ENCODE results near the gene ZBTB7A. TPM values are rescaled to one million over a fixed set of nuclear protein-coding genes. Genes with fewer than 3 reads are reported as not detected.

The ZBTB7A gene
- total and polyA plus RNA-seq, 2 of the 4 experiments (the other 2 are of a cell fraction) = 3.2 to 10.3 TPM

DNA sequence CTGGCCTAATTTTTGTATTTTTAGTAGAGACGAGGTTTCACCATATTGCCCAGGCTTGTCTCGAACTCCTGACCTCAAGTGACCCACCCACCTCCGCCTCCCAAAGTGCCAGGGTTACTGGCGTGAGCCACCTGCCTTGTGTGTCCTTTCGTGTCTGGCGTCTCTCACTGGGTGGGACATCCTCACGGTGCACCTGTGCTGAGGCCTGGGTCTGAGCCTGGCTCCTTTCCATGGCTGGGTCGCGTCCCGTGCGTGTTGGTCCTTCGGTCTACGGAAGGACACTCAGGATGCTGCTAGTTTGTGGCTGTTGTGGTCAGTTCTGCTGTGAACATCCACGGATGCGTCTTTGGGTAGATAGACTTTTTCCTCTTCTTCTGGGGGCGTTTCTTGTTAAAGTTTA is 39.6 kb downstream of the ZBTB7A start:
- 100% methylated on average over 7 of the region's 16 CpGs; no CpG with 5 or more reads in 1 of the 2 experiments for WGBS, 2 experiments (ENCODE audit: extremely low coverage in 2 of 2, insufficient read length in 1 of 2)
- Histone ChIP-seq H2BK5ac (ENCODE audit: low read depth, low read length, poor library complexity, severe bottlenecking) (no peak overlapping the region), H2AFZ (replicated peaks; ENCODE audit: low read length, poor library complexity) (peak overlapping the region; percentile 3), H3K56ac (ENCODE audit: extremely low read depth, insufficient read depth, low read length) (no peak overlapping the region), H3K79me1 (ENCODE audit: low read depth in 1 of 2, low read length in 2 of 2) (peaks cover 0 to 29% of the 10 kb centered on the region in 2 experiments; a peak in 3 of 4 replicates), H3K9me1 (ENCODE audit: insufficient read depth, low read length) (0 out of 2 replicates have a peak, but pooled peaks cover 2% of the 10 kb centered on the region), H3K4ac (ENCODE audit: low read depth, low read length) (no peak overlapping the region), H2AK5ac (ENCODE audit: low read depth, low read length) (no peak overlapping the region), H3K36me3 (ENCODE audit: control insufficient read depth, insufficient read depth, low read length) (peaks cover 51% of the 10 kb centered on the region), H4K91ac (ENCODE audit: insufficient read depth, low read depth, low read length) (no peak overlapping the region), H3K14ac (replicated peaks; ENCODE audit: low read depth, low read length) (no peak overlapping the region), H3K9ac (ENCODE audit: low read depth, low read length) (no peak overlapping the region), H3K27ac (ENCODE audit: insufficient read depth, low read length) (no peak overlapping the region), H4K8ac (ENCODE audit: low read depth in 2 of 2, low read length in 2 of 2) (no peak overlapping the region), H3K4me1 (ENCODE audit: control insufficient read depth, insufficient read depth, low read length) (no peaks in the 10 kb centered on the region), H2BK20ac (ENCODE audit: low read depth, low read length) (no peak overlapping the region), H2AK9ac (replicated peaks; ENCODE audit: low read depth, low read length, poor library complexity) (no peak overlapping the region), H4K20me1 (ENCODE audit: insufficient read depth, low read length) (peaks cover 13% of the 10 kb centered on the region), H3K9me3 (ENCODE audit: control insufficient read depth, insufficient read depth, low read length) (no peaks in the 10 kb centered on the region), H2BK120ac (ENCODE audit: low read depth, low read length) (no peak overlapping the region), H3K4me2 (ENCODE audit: low read depth, low read length) (no peak overlapping the region), H4K5ac (ENCODE audit: low read depth, low read length) (no peak overlapping the region), H3K27me3 (ENCODE audit: control insufficient read depth, insufficient read depth, low read length) (no peaks in the 10 kb centered on the region), H3K4me3 (ENCODE audit: insufficient read depth, low read depth, low read length) (no peak overlapping the region), H2BK15ac (ENCODE audit: low read depth, low read length) (no peak overlapping the region), H3K18ac (ENCODE audit: low read depth, low read length) (no peak overlapping the region), H3K23ac (ENCODE audit: low read depth, low read length) (no peak overlapping the region)
- no peak for ATAC-seq (ENCODE audit: low read depth)
- intact Hi-C loops (cut with micrococcal nuclease) (no loop called here), dilution Hi-C loops (cut with HindIII; ENCODE audit: low sequenced_read_pairs, unreplicated experiment) (no loop called here), in situ Hi-C loops (cut with MboI; ENCODE audit: low sequenced_read_pairs) (no loop called here)
- CTCF ChIA-PET = no interaction called here
- TF ChIP-seq CEBPB (IDR thresholded peaks at IDR 0.05; ENCODE audit: low read depth, low read length) = no peak
- no peak for TF ChIP-seq RFX5 (IDR thresholded peaks at IDR 0.05; ENCODE audit: low read depth, low read length)
- no peak for TF ChIP-seq CHD1 (IDR thresholded peaks at IDR 0.05; ENCODE audit: low read depth, low read length)
- no peak for TF ChIP-seq POLR2A (IDR thresholded peaks at IDR 0.05; ENCODE audit: low read depth, low read length)
- TF ChIP-seq, protein P1, sequence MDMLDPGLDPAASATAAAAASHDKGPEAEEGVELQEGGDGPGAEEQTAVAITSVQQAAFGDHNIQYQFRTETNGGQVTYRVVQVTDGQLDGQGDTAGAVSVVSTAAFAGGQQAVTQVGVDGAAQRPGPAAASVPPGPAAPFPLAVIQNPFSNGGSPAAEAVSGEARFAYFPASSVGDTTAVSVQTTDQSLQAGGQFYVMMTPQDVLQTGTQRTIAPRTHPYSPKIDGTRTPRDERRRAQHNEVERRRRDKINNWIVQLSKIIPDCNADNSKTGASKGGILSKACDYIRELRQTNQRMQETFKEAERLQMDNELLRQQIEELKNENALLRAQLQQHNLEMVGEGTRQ (IDR thresholded peaks at IDR 0.05; ENCODE audit: low read depth, low read length) = no peak
- TF ChIP-seq FOS (IDR thresholded peaks at IDR 0.05; ENCODE audit: low read depth, low read length) = no peak
- TF ChIP-seq SMC3 (IDR thresholded peaks at IDR 0.05; ENCODE audit: low read depth, low read length) = no peak
- TF ChIP-seq, protein P2, sequence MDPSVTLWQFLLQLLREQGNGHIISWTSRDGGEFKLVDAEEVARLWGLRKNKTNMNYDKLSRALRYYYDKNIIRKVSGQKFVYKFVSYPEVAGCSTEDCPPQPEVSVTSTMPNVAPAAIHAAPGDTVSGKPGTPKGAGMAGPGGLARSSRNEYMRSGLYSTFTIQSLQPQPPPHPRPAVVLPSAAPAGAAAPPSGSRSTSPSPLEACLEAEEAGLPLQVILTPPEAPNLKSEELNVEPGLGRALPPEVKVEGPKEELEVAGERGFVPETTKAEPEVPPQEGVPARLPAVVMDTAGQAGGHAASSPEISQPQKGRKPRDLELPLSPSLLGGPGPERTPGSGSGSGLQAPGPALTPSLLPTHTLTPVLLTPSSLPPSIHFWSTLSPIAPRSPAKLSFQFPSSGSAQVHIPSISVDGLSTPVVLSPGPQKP (IDR thresholded peaks at IDR 0.05; ENCODE audit: borderline replicate concordance, low read depth, low read length) = no peak
- TF ChIP-seq MAZ (IDR thresholded peaks at IDR 0.05; ENCODE audit: borderline replicate concordance, low read depth, low read length) = no peak
- no peak for TF ChIP-seq RAD21 (IDR thresholded peaks at IDR 0.05; ENCODE audit: low read length)
- no peak for TF ChIP-seq NFE2L2 (IDR thresholded peaks at IDR 0.05; ENCODE audit: low read depth, low read length)
- TF ChIP-seq MAFK (IDR thresholded peaks at IDR 0.05; ENCODE audit: low read depth, low read length) = no peak
- no peak for TF ChIP-seq MXI1 (IDR thresholded peaks at IDR 0.05; ENCODE audit: borderline replicate concordance, low read depth, low read length)
- no peak for TF ChIP-seq BHLHE40 (IDR thresholded peaks at IDR 0.05; ENCODE audit: low read depth, low read length)
- TF ChIP-seq, protein P3, sequence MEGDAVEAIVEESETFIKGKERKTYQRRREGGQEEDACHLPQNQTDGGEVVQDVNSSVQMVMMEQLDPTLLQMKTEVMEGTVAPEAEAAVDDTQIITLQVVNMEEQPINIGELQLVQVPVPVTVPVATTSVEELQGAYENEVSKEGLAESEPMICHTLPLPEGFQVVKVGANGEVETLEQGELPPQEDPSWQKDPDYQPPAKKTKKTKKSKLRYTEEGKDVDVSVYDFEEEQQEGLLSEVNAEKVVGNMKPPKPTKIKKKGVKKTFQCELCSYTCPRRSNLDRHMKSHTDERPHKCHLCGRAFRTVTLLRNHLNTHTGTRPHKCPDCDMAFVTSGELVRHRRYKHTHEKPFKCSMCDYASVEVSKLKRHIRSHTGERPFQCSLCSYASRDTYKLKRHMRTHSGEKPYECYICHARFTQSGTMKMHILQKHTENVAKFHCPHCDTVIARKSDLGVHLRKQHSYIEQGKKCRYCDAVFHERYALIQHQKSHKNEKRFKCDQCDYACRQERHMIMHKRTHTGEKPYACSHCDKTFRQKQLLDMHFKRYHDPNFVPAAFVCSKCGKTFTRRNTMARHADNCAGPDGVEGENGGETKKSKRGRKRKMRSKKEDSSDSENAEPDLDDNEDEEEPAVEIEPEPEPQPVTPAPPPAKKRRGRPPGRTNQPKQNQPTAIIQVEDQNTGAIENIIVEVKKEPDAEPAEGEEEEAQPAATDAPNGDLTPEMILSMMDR (conservative IDR thresholded peaks at IDR 0.05; ENCODE audit: low read depth, low read length) = no peak
- TF ChIP-seq RCOR1 (IDR thresholded peaks at IDR 0.05; ENCODE audit: insufficient replicate concordance, low read length) = no peak
- DNase-seq = no peak
- POLR2A ChIA-PET (ENCODE audit: unreplicated experiment) = no interaction called here
- BruUV-seq (replicated peaks) = no TSS peak
